BJ (cell line): ENCODE results near the gene MRE11. TPM values are rescaled to one million over a fixed set of nuclear protein-coding genes. Genes with fewer than 3 reads are reported as not detected.

Experiments used
- CTCF ChIA-PET: fragments of 350-600 bp; formaldehyde crosslinking; extraction: SDS; loops from one replicate; lab custom pipeline; 2021; ENCODE audit warnings: antibody characterized with exemption, inconsistent platforms; lab: Yijun Ruan, JAX
- POLR2A ChIA-PET: fragments of 300-600 bp; sonication (Branson Sonifier 250); formaldehyde crosslinking; extraction: SDS; loops from one replicate; lab custom pipeline; 2021; ENCODE audit warnings: antibody characterized with exemption; lab: Charles Lee
- DNase-seq: peaks from one replicate; pipeline ENCODE4 v3.0.0-alpha.2; 2011; ENCODE audit warnings: low read depth
- H3K27me3 ChIP-seq: 2 replicates; pipeline ENCODE4 v1.6.0; 2011; ENCODE audit warnings: low read length; ENCODE audit not compliant: control insufficient read depth, insufficient read depth
- H3K36me3 ChIP-seq: 2 replicates; pipeline ENCODE4 v1.5.1; 2011; ENCODE audit warnings: low read length; ENCODE audit not compliant: control insufficient read depth, insufficient read depth
- H3K4me3 ChIP-seq: 2 replicates; pipeline ENCODE4 v1.5.1; 2011; ENCODE audit warnings: low read depth, mild to moderate bottlenecking, control low read depth, low read length
- polyA plus RNA-seq: library from polyadenylated mRNA; depleted of rRNA; stranded (reverse); fragments of >200 nt; gene quantifications from 2 replicates; pipeline ENCODE4 v1.2.3, GENCODE V29; 2011
- TF ChIP-seq, protein P1 (sequence below): IDR thresholded peaks from 2 replicates; pipeline ENCODE4 v1.5.1; 2011; ENCODE audit warnings: low read depth, mild to moderate bottlenecking, control low read depth, inconsistent platforms, low read length, moderate library complexity; ENCODE audit not compliant: insufficient read depth

The MRE11 gene
- polyA plus RNA-seq, 1 experiment, result 2.6 TPM

DNA sequence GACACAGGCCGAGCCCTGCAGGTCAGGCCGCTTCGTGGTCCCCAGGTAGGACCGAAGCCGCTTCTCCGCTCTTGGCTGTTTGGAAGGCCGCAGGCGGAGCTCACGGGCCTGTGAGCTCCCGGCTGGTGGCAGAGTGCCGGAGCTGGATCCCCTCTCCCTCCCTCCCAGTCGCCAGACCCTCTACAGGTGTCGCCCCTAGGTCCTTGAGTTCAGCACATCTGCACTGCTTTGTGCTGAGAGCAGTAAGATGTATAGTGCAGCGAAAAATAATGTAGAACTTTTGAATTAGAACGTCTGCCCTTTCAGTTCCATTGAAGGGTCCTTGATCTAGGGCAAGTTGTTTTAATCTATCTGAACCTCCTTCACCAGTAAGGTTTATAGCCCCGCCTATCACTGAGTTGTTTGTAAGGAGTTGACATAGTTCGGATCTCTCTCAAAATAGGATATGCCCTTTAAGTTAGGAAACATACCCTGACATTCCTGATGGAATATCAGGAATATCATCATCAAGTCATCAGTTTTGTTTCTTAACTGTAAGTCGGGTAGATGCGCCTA lies 559 bp upstream of the MRE11 start:
- CTCF ChIA-PET, result interaction anchor here (0.7 to 1.1 kb wide), 2 partner anchors 11 to 599 kb away, joined by 3 read pairs; no protein-coding TSS in a partner anchor
- no peaks in the 10 kb centered on the region for H3K27me3 ChIP-seq
- POLR2A ChIA-PET, result no interaction called here
- DNase-seq, result no peak
- peak overlapping the region; percentile 93 for H3K4me3 ChIP-seq
- TF ChIP-seq, protein P1, sequence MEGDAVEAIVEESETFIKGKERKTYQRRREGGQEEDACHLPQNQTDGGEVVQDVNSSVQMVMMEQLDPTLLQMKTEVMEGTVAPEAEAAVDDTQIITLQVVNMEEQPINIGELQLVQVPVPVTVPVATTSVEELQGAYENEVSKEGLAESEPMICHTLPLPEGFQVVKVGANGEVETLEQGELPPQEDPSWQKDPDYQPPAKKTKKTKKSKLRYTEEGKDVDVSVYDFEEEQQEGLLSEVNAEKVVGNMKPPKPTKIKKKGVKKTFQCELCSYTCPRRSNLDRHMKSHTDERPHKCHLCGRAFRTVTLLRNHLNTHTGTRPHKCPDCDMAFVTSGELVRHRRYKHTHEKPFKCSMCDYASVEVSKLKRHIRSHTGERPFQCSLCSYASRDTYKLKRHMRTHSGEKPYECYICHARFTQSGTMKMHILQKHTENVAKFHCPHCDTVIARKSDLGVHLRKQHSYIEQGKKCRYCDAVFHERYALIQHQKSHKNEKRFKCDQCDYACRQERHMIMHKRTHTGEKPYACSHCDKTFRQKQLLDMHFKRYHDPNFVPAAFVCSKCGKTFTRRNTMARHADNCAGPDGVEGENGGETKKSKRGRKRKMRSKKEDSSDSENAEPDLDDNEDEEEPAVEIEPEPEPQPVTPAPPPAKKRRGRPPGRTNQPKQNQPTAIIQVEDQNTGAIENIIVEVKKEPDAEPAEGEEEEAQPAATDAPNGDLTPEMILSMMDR, result no peak
- H3K36me3 ChIP-seq, result peaks cover 2% of the 10 kb centered on the region

DNA sequence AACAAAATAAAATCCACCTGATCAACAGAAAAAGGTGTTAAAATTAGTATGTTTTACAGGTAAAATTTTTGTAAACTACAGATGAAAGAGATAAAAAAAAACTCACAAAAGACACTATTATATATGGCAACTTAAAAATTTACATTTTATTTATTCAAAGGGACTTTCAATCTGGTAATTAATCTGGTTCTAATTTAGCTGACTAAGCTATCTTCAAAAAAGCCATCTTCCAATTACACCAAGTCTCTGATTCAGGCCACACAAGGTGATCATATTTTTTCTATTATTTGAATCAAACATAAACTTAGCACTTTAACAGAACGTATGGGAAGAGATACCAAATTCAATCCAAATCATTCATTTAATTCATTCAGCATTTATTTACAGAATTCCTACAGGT lies 7.6 kb downstream of the MRE11 start:
- DNase-seq, result no peak
- ChIA-PET CTCF (interaction anchor here (1.6 kb wide), 1 partner anchor 590 kb away, joined by 4 read pairs; no protein-coding TSS in a partner anchor), POLR2A (no interaction called here)
- Histone ChIP-seq H3K27me3 (no peaks in the 10 kb centered on the region), H3K4me3 (no peak overlapping the region), H3K36me3 (peaks cover 3% of the 10 kb centered on the region)
- TF ChIP-seq, protein P1, result no peak

DNA sequence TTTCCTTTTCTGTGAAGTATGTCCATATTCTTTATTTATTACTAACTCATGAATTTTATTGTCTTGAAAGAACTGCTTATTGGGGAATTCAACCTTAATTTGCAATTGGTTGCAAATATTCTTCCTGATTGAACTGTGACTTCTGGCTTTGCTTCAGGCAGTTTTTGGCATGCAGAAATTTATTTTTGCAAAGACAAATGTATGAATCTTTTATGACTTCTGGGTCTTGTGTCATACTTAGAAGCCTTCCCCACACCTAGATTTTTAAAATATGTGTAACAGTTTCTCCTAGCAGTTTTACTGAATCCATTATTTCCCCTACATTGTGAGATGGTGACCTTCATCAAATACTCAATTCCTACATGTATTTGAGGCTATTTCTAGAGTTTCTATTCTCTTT lies 12.3 kb downstream of the MRE11 start:
- CTCF ChIA-PET, result no interaction called here
- DNase-seq, result no peak
- POLR2A ChIA-PET, result no interaction called here
- Histone ChIP-seq H3K27me3 (no peaks in the 10 kb centered on the region), H3K4me3 (no peak overlapping the region), H3K36me3 (peaks cover 3% of the 10 kb centered on the region)
- TF ChIP-seq, protein P1, result no peak

DNA sequence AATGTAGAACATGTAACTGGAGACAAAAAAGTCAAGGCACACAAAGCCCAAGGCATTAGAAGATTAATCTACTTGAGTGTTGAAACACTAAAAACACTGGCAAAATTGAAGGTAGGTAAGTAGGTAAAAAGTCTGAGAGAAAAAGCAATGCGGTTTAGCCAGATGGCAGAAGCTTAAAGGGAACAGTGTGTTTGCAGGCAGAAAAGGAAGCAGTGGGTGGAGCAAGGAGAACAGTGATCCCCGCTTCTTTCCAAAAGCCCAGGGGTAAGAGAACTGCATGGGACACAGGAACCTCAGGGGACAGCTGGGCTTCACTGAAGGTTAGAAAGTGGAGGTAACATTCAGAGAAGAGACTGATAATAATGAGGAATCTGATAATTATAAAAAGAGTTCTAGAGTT lies 16.0 kb downstream of the MRE11 start:
- POLR2A ChIA-PET, result no interaction called here
- Histone ChIP-seq H3K36me3 (no peaks in the 10 kb centered on the region; the same call in 1 of the 2 replicates), H3K27me3 (no peaks in the 10 kb centered on the region), H3K4me3 (no peak overlapping the region)
- CTCF ChIA-PET, result interaction anchor here (0.5 to 1.4 kb wide), 2 partner anchors 136 to 306 kb away, joined by 3 read pairs; no protein-coding TSS in a partner anchor
- no peak for DNase-seq
- TF ChIP-seq, protein P1, result no peak

DNA sequence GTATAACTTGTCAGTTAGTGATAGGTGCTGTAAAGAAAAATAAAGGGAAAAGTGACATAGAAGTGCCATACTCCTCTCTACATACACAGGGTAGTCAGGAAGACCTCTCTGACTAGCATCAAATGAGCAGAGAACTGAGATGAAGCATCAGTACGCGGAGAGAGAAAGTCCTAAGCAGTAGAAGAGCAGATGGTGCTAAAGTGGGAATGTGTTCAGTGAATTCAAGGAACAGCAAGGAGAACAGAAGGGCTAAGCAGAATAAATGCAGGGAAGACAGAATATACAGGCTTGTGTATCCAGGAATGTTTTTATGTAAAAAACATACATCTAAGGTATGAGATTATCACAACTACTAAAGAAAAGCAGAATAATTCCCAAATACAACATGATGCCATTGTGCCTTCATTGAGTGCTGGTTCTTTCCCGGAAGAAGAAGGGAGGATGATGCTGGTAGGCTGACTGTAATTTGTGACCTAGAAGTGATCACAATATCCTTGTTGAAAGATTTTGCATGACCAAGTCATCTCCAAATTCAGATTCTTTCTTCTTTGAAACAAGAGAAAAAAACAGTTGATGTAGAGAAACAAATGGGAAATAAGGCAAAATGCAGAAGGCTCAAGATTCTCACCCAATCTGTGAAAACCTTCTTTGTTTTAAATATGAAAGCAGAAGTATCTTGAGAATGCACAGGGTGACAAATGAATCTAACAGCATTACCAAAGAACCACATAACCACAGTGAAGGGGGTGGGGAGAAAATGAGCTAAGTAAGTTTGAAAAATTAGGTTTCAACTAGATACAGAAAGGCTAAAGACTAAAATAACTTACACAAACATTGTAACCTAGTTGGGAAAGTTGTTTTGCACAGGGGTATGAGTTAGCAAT lies 20.5 kb downstream of the MRE11 start:
- POLR2A ChIA-PET, result no interaction called here
- no peaks in the 10 kb centered on the region for H3K36me3 ChIP-seq
- CTCF ChIA-PET, result no interaction called here
- TF ChIP-seq, protein P1, result no peak
- H3K27me3 ChIP-seq, result no peaks in the 10 kb centered on the region
- DNase-seq, result no peak
- H3K4me3 ChIP-seq, result no peak overlapping the region
